ENCODE results near the gene DAB1.

Gene DAB1

GRCh38 chr1:56952501-56952900, 471.4 kb downstream of the DAB1 start:
- no peaks in the 10 kb centered on the region for H4K20me1 ChIP-seq (ENCODE audit: control insufficient read depth, insufficient read depth, low read depth, low read length)
- TF ChIP-seq EZH2phosphoT487 (IDR thresholded peaks at IDR 0.05; ENCODE audit: borderline replicate concordance, low read length) (no peak), CTCF (IDR thresholded peaks at IDR 0.05; ENCODE audit: low read depth, low read length, poor library complexity, severe bottlenecking) (no peak)

GRCh38 chr1:56948403-56949023, 475.3 kb downstream of the DAB1 start:
- Histone ChIP-seq H3K27ac (ENCODE audit: low read depth, low read length) (no peak overlapping the region), H3K27me3 (ENCODE audit: control insufficient read depth, low read length) (no peaks in the 10 kb centered on the region), H3K36me3 (ENCODE audit: control insufficient read depth, low read length) (no peaks in the 10 kb centered on the region), H3F3A (ENCODE audit: control insufficient read depth, insufficient read depth) (no peaks in the 10 kb centered on the region), H3K9me2 (replicated peaks; ENCODE audit: control insufficient read depth, low read length) (no peaks in the 10 kb centered on the region), H3K4me1 (ENCODE audit: control insufficient read depth, low read length) (no peaks in the 10 kb centered on the region), H3K4me2 (ENCODE audit: low read length) (no peak overlapping the region), H3K79me2 (ENCODE audit: control insufficient read depth, low read length) (no peaks in the 10 kb centered on the region), H3K4me3 (ENCODE audit: low read length) (no peak overlapping the region), H3K9me3 (ENCODE audit: control insufficient read depth, insufficient read depth, low read length) (no peaks in the 10 kb centered on the region), H4K20me1 (ENCODE audit: control insufficient read depth, insufficient read depth, low read depth, low read length) (no peaks in the 10 kb centered on the region)
- TF ChIP-seq EZH2phosphoT487 (IDR thresholded peaks at IDR 0.05; ENCODE audit: borderline replicate concordance, low read length): no peak
- no peak for TF ChIP-seq CTCF (IDR thresholded peaks at IDR 0.05; ENCODE audit: low read depth, low read length, poor library complexity, severe bottlenecking)

More at GRCh38 chr1:56952501-56952900, 471.4 kb downstream of the DAB1 start:
- Histone ChIP-seq H3K27me3 (ENCODE audit: control insufficient read depth, low read length) (no peaks in the 10 kb centered on the region), H3K27ac (ENCODE audit: low read depth, low read length) (no peak overlapping the region), H3K36me3 (ENCODE audit: control insufficient read depth, low read length) (no peaks in the 10 kb centered on the region), H3K4me2 (ENCODE audit: low read length) (no peak overlapping the region), H3K4me3 (ENCODE audit: low read length) (no peak overlapping the region), H3K9me2 (replicated peaks; ENCODE audit: control insufficient read depth, low read length) (no peaks in the 10 kb centered on the region), H3K4me1 (ENCODE audit: control insufficient read depth, low read length) (no peaks in the 10 kb centered on the region), H3F3A (ENCODE audit: control insufficient read depth, insufficient read depth) (no peaks in the 10 kb centered on the region), H3K79me2 (ENCODE audit: control insufficient read depth, low read length) (no peaks in the 10 kb centered on the region), H3K9me3 (ENCODE audit: control insufficient read depth, insufficient read depth, low read length) (no peaks in the 10 kb centered on the region)

Data from DOHH2 (cell line).